Right lobe of liver (tissue), 4 donors: ENCODE measurements around the gene RHOBTB1.

Experiments
- CTCF ChIP-seq, 4 donors: fragments of 200-600 bp in 3 of 4; fragments of 450-650 bp in 1 of 4; IDR thresholded peaks; one replicate each; pipeline versions ENCODE4 v1.5.1 to v1.8.0; 2016 to 2022; ENCODE audit warnings: antibody characterized with exemption in 4 of 4, mild to moderate bottlenecking in 2 of 4
- POLR2A ChIP-seq: fragments of 450-650 bp; IDR thresholded peaks from one replicate; pipeline ENCODE4 v1.6.1; 2017; ENCODE audit warnings: antibody characterized with exemption, mild to moderate bottlenecking
- donor health status: DM: no; HTN: no; CAD: no.
- donor health status: DM: no; HTN: no; CAD: no.
- donor health status: DM: no; HTN: yes; CAD: no.

GRCh38 chr10:60954035-60954434 is 10.1 kb upstream of the RHOBTB1 start:
- TF ChIP-seq CTCF (IDR thresholded peaks at IDR 0.05) (no peak), POLR2A (no peak)
